ENCODE measurements around the gene OR13A1.
"Not testable (repeated sequence)": the region's sequence is repeated elsewhere in the genome, so short reads cannot be mapped to it uniquely, and the experiment has no call there.

Gene OR13A1

GRCh38 chr10:45280113-45280760 is 35.2 kb downstream of the OR13A1 start:
- no peak for DNase-seq

GRCh38 chr10:45279682-45280081 is 35.7 kb downstream of the OR13A1 start:
- no peak for DNase-seq

- DNase-seq: no peak
Measured at GRCh38 chr10:45278860-45279498, 36.4 kb downstream of the OR13A1 start.

- not testable (repeated sequence) for DNase-seq
Measured at GRCh38 chr10:45276146-45276545, 39.3 kb downstream of the OR13A1 start.

GRCh38 chr10:45274364-45274763 is 41.0 kb downstream of the OR13A1 start:
- DNase-seq: no peak

DNA sequence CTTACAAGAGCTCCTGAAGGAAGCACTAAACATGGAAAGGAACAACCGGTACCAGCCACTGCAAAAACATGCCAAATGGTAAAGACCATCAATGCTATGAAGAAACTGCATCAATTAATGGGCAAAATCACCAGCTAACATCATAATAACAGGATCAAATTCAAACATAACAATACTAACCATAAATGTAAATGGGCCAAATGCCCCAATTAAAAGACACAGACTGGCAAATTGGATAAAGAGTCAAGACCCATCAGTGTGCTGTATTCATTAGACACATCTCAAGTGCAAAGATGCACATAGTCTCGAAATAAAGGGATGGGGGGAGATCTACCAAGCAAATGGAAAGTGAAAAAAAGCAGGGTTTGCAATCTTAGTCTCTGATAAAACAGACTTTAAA is 47.6 kb downstream of the OR13A1 start:
- DNase-seq: not testable (repeated sequence)

- no peak for DNase-seq
Measured at GRCh38 chr10:45265996-45266395, 49.4 kb downstream of the OR13A1 start.

DNA sequence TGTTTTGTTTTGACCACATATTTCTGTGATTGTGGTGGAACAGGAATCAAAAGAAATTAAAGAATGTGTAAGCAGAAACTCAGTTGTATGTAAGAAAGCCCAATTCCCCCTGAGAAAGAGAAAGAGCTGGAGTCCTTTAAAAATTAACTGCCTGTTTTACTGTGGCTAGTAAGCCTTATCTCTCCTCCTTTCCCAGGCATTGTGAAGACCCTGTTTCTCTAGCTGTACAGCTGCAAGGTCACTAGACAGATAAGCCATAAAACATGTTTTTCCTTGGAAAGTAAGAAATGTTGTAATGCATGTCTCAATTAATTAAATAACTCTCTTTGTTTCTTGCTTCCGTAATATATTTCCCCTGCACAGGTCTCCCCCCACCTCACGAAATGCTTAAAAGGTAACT is 53.5 kb downstream of the OR13A1 start:
- no peak for DNase-seq

GRCh38 chr10:45261243-45261775 is 54.1 kb downstream of the OR13A1 start:
- no peak for DNase-seq

- not testable (repeated sequence) for DNase-seq
Measured at GRCh38 chr10:45260635-45261034, 54.8 kb downstream of the OR13A1 start.

DNA sequence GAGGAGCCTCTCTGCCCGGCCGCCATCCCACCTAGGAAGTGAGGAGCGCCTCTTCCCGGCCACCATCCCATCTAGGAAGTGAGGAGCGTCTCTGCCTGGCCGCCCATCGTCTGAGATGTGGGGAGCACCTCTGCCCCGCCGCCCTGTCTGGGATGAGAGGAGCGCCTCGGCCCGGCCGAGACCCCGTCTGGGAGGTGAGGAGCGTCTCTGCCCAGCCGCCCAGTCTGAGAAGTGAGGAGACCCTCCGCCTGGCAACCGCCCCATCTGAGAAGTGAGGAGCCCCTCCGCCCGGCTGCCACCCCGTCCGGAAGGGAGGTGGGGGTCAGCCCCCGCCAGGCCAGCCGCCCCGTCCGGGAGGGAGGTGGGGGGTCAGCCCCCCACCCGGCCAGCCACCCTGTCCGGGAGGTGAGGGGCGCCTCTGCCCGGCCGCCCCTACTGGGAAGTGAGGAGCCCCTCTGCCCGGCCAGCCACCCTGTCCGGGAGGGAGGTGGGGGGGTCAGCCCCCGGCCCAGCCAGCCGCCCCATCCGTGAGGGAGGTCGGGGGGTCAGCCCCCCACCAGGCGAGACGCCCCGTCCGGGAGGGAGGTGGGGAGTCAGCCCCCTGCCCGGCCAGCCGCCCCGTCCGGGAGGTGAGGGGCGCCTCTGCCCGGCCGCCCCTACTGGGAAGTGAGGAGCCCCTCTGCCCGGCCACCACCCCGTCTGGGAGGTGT is 55.5 kb downstream of the OR13A1 start:
- DNase-seq: not testable (repeated sequence)

DNA sequence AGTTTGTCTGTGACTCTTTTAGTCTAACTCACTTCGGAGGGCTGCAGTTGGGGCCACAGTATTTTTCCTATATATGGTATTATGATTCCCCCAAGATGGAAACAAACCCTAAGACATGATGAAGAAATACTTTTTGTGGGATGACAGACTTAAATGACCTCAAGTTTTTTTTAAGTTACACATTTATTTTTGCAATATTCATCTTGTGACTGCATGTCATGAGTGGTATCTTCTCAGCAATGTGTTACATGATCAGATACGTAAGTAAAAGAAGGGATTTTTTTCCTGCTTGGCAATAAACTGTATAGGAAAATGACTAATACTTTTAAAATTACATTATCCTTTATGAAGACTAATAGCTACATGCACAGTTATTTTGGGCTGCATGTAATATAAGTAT is 57.8 kb downstream of the OR13A1 start:
- DNase-seq: no peak

DNA sequence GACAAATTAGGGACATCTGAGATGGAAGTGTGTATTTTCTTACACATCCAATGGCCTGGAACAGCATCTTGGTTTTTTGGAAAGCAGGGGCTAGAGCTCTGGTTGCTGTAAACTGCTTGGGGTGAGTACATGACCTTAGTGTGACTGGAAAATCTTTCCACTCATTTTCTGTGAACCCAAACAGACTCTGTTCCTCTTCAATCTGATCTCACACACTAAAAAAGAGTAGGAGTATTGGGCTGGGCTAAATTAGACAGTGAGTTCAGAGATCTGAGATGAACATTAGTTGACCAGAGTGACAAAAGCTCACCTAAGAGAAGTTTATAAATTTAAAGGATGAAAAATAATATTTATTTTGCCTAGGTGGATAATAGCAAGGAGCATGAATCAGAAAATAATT is 59.2 kb downstream of the OR13A1 start:
- DNase-seq: no peak

DNA sequence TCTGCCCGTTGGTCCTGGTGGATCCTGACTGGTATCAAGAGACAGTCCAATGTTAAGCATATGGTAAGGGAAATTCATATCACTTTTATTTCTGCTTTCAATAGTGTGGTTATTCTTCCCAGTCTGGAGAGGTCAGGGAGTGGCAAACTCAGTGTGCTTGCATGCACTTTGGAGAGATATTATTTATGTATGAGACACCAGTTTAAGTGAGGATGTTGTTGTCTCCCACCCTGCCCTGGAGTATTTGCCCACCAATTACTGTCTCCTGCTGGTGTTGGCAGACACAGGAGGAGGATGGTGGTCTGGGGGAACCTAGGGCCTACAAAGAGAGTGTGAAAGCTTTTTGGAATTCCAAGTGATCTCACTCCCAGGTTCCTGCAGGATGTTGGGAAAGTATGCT is 59.7 kb downstream of the OR13A1 start:
- DNase-seq: no peak

- DNase-seq: no peak
Measured at GRCh38 chr10:45254892-45255291, 60.5 kb downstream of the OR13A1 start.

DNA sequence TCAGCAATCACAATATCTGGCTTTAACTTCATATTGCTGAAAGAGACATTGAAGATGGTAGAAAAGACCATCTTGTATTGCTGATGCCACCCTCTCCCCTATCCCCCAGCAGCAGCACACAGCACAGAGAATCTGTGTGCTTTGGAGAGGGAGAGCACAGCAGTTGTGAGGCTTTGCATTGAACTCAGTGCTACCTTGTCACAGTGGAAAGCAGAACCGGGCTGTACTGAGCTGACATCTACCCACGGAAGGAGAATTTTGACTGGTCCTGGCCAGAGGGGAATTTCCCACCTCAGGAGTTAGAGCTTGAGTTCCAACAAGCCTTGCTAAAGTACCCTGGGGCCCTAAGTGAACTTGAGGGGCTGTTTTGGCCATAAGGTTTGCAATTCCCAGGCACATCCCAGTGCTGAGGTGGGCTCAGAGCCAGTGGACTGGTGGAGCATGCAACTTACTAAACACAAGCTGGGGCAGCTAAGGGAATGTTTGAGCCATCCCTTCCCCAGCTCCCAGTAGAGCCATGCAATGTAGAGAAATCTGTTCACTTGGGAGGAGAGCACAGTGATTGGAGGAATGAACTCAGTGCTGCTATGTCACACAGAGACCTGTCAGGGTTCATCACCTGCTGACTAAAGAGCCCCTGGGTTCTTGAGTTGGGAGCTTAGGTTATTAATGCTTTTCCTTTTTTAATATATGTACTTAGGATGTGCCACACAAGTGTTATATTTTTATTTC is 62.1 kb downstream of the OR13A1 start:
- peak; percentile 29 for DNase-seq
